H1 (cell line): ENCODE results near the gene SLC2A5. TPM values are rescaled to one million over a fixed set of nuclear protein-coding genes. Genes with fewer than 3 reads are reported as not detected.

Source experiments
- CTCF ChIA-PET: fragments of 300-600 bp; sonication (Branson Sonifier 250); formaldehyde crosslinking; loops from one replicate; lab custom pipeline; 2021; ENCODE audit not compliant: partially characterized antibody; lab: Charles Lee
- POLR2A ChIA-PET: fragments of 300-600 bp; sonication (Branson Sonifier 250); formaldehyde crosslinking; loops from one replicate; lab custom pipeline; 2021; ENCODE audit warnings: inconsistent platforms; ENCODE audit not compliant: partially characterized antibody; lab: Charles Lee
- DNase-seq, 2 experiments: peaks; one replicate each; pipeline versions ENCODE4 v3.0.0 to v3.0.0-alpha.2; 2010 to 2022; ENCODE audit warnings: low spot score in 2 of 2, low read depth in 1 of 2, mixed read lengths in 1 of 2
- FAIRE-seq: peaks from 2 replicates; lab custom pipeline; 2011; peaks lifted over from hg19 to GRCh38; lab: Jason Lieb, UNC
- H2AFZ ChIP-seq: 2 replicates; pipeline ENCODE4 v1.8.1; 2012; ENCODE audit warnings: low read length, inconsistent platforms
- H2AK5ac ChIP-seq: 2 replicates; pipeline ENCODE4 v1.6.1; 2013; ENCODE audit warnings: low read depth, low read length
- H2BK120ac ChIP-seq: replicated peaks from 2 replicates; pipeline ENCODE3; 2013; ENCODE audit warnings: low read depth, low read length, inconsistent platforms
- H2BK12ac ChIP-seq: 2 replicates; pipeline ENCODE4 v1.6.1; 2013; ENCODE audit warnings: low read depth, low read length
- H2BK15ac ChIP-seq: 2 replicates; pipeline ENCODE4 v1.6.1; 2013; ENCODE audit warnings: low read length
- H2BK20ac ChIP-seq: 2 replicates; pipeline ENCODE4 v1.6.1; 2013; ENCODE audit warnings: low read length
- H2BK5ac ChIP-seq: 2 replicates; pipeline ENCODE4 v1.6.1; 2013; ENCODE audit warnings: low read depth, low read length
- H3K14ac ChIP-seq: 2 replicates; pipeline ENCODE4 v1.6.1; 2013; ENCODE audit warnings: inconsistent platforms; ENCODE audit not compliant: insufficient read length
- H3K18ac ChIP-seq: 2 replicates; pipeline ENCODE4 v1.6.1; 2013; ENCODE audit warnings: low read length; ENCODE audit errors: extremely low read depth
- H3K23ac ChIP-seq: 2 replicates; pipeline ENCODE4 v1.6.1; 2013; ENCODE audit warnings: inconsistent platforms; ENCODE audit not compliant: insufficient read length
- H3K23me2 ChIP-seq: 2 replicates; pipeline ENCODE4 v1.6.1; 2013; ENCODE audit warnings: low read depth, low read length
- H3K27ac ChIP-seq: 2 replicates; pipeline ENCODE4 v1.6.1; 2011; ENCODE audit warnings: low read depth, low read length, inconsistent platforms
- H3K27me3 ChIP-seq, 4 experiments: replicated peaks in 1 of 4; 1 replicate in 1 of 4; 2 replicates in 3 of 4; pipeline versions ENCODE4 v1.6.1 to v1.8.1; 2011 to 2013; ENCODE audit warnings: low read length in 3 of 4, mild to moderate bottlenecking in 3 of 4, inconsistent platforms in 2 of 4, mixed read lengths in 2 of 4, moderate library complexity in 1 of 4; ENCODE audit not compliant: control insufficient read depth in 3 of 4, insufficient read depth in 3 of 4; ENCODE audit errors: extremely low read depth in 1 of 4
- H3K36me3 ChIP-seq, 4 experiments: 2 replicates each; pipeline versions ENCODE4 v1.6.1 to v1.8.1; 2011 to 2013; ENCODE audit warnings: mild to moderate bottlenecking in 4 of 4, low read length in 3 of 4, moderate library complexity in 2 of 4, control low read depth in 1 of 4, inconsistent platforms in 1 of 4; ENCODE audit not compliant: insufficient read depth in 4 of 4, control insufficient read depth in 2 of 4
- H3K4ac ChIP-seq: replicated peaks from 2 replicates; pipeline ENCODE3; 2013; ENCODE audit warnings: low read length, low read depth, mixed read lengths, inconsistent platforms; ENCODE audit not compliant: insufficient read length
- H3K4me1 ChIP-seq, 4 experiments: replicated peaks in 1 of 4; 1 replicate in 1 of 4; 2 replicates in 3 of 4; pipeline versions ENCODE4 v1.6.1 to v1.8.1; 2011 to 2013; ENCODE audit warnings: low read length in 3 of 4, inconsistent platforms in 2 of 4, mixed read lengths in 1 of 4; ENCODE audit not compliant: insufficient read depth in 4 of 4, control insufficient read depth in 3 of 4
- H3K4me2 ChIP-seq, 2 experiments: 2 replicates each; pipeline versions ENCODE4 v1.6.1 to v1.8.1; 2011 to 2013; ENCODE audit warnings: low read depth in 2 of 2, low read length in 2 of 2, control low read depth in 1 of 2, inconsistent platforms in 1 of 2, mild to moderate bottlenecking in 1 of 2; ENCODE audit not compliant: insufficient read depth in 1 of 2
- H3K4me3 ChIP-seq, 4 experiments: fragments of 200-600, 300-600 bp in 1 of 4; sonication (generic), shearing (Covaris generic), sonication (Bioruptor Twin) in 1 of 4; 2 replicates each; pipeline versions ENCODE4 v1.5.1 to v1.8.1; 2011 to 2016; ENCODE audit warnings: low read length in 4 of 4, low read depth in 3 of 4, control low read depth in 2 of 4, inconsistent platforms in 2 of 4, mild to moderate bottlenecking in 2 of 4, mixed read lengths in 1 of 4, moderate library complexity in 1 of 4; ENCODE audit not compliant: insufficient read depth in 2 of 4; ENCODE audit errors: extremely low read depth in 1 of 4
- H3K56ac ChIP-seq: replicated peaks from 2 replicates; pipeline ENCODE3; 2013; ENCODE audit warnings: low read depth, mild to moderate bottlenecking, mixed read lengths, low read length, inconsistent platforms; ENCODE audit not compliant: insufficient read length
- H3K79me1 ChIP-seq: 2 replicates; pipeline ENCODE4 v1.6.1; 2013; ENCODE audit warnings: low read depth, low read length, control low read depth
- H3K79me2 ChIP-seq, 2 experiments: 2 replicates each; pipeline versions ENCODE4 v1.6.1 to v1.8.1; 2012 to 2013; ENCODE audit warnings: low read length in 2 of 2, mild to moderate bottlenecking in 2 of 2, inconsistent platforms in 1 of 2; ENCODE audit not compliant: insufficient read depth in 2 of 2, control insufficient read depth in 1 of 2
- H3K9ac ChIP-seq, 4 experiments: replicated peaks in 1 of 4; 1 replicate in 1 of 4; 2 replicates in 3 of 4; pipeline versions ENCODE4 v1.6.1 to v1.8.1; 2011 to 2013; ENCODE audit warnings: low read depth in 3 of 4, low read length in 3 of 4, control low read depth in 2 of 4, mild to moderate bottlenecking in 2 of 4, moderate library complexity in 2 of 4, inconsistent platforms in 1 of 4; ENCODE audit errors: extremely low read depth in 1 of 4
- H3K9me3 ChIP-seq, 2 experiments: 2 replicates each; pipeline versions ENCODE4 v1.6.1 to v1.8.1; 2012 to 2013; ENCODE audit warnings: mild to moderate bottlenecking in 2 of 2, moderate library complexity in 2 of 2, control low read depth in 1 of 2, inconsistent platforms in 1 of 2, low read depth in 1 of 2, low read length in 1 of 2, mixed read lengths in 1 of 2; ENCODE audit not compliant: insufficient read depth in 2 of 2
- H4K20me1 ChIP-seq, 2 experiments: replicated peaks in 1 of 2; 2 replicates each; pipeline versions ENCODE3 to v1.8.1; 2011 to 2013; ENCODE audit warnings: inconsistent platforms in 2 of 2, low read length in 2 of 2, mild to moderate bottlenecking in 1 of 2; ENCODE audit not compliant: insufficient read depth in 2 of 2, control insufficient read depth in 1 of 2
- H4K5ac ChIP-seq: 2 replicates; pipeline ENCODE4 v1.6.1; 2013; ENCODE audit warnings: low read length, low read depth, mixed read lengths, inconsistent platforms; ENCODE audit not compliant: insufficient read length
- H4K8ac ChIP-seq: 2 replicates; pipeline ENCODE4 v1.8.0; 2013; ENCODE audit warnings: mild to moderate bottlenecking, moderate library complexity, low read length, inconsistent platforms; ENCODE audit not compliant: insufficient read depth; ENCODE audit errors: extremely low read depth
- H4K91ac ChIP-seq: replicated peaks from 2 replicates; pipeline ENCODE3; 2013; ENCODE audit warnings: low read length, mixed read lengths, inconsistent platforms; ENCODE audit not compliant: insufficient read length
- CBX5 ChIP-seq: fragments of 300-800, 300-1000 bp; sonication (generic); IDR thresholded peaks from 2 replicates; pipeline ENCODE4 v1.7.1; 2016; ENCODE audit warnings: antibody characterized with exemption, low read length, low read depth
- NRF1 ChIP-seq: IDR thresholded peaks from 2 replicates; pipeline ENCODE4 v1.6.1; 2011; ENCODE audit warnings: mild to moderate bottlenecking, low read depth, low read length, improper control_type of control experiment
- POU5F1 ChIP-seq: IDR thresholded peaks from 2 replicates; pipeline ENCODE4 v1.6.1; 2011; ENCODE audit warnings: low read depth, mild to moderate bottlenecking, low read length, moderate library complexity
- SRF ChIP-seq: IDR thresholded peaks from 2 replicates; pipeline ENCODE4 v1.6.1; 2011; ENCODE audit warnings: mild to moderate bottlenecking, low read depth, low read length, moderate library complexity
- WGBS, 2 experiments: shearing (Covaris generic) in 1 of 2; methylation state at CpG; one replicate each; pipeline versions ENCODE4 v1.1.6 to v1.1.7; 2013 to 2015; ENCODE audit warnings: low lambda C conversion rate in 2 of 2, mixed read lengths in 2 of 2, inconsistent platforms in 1 of 2, low coverage in 1 of 2, missing lambda C conversion rate in 1 of 2; ENCODE audit not compliant: insufficient replicate concordance in 2 of 2, insufficient coverage in 1 of 2, insufficient read length in 1 of 2; ENCODE audit errors: extremely low coverage in 1 of 2, missing lambda C conversion rate in 1 of 2; 5-methylcytosine and 5-hydroxymethylcytosine counted together
- polyA plus RNA-seq, 7 experiments: library from polyadenylated mRNA; depleted of rRNA in 3 of 7; stranded (reverse) in 5 of 7; unstranded in 2 of 7; fragments of >200 nt in 5 of 7; fragments of 200-250 nt in 2 of 7; gene quantifications; 1 replicate in 5 of 7; 2 replicates in 1 of 7; 4 replicates in 1 of 7; pipeline versions ENCODE4 v1.2.1 to v1.2.3, GENCODE V29; 2011 to 2013; ENCODE audit warnings: missing spikeins in 2 of 7, mixed read lengths in 2 of 7
- total RNA-seq: library from RNA; stranded (reverse); fragmentation: NEBNext Ultra II Directional; extraction: Animal tissue kit (Norgen Biotek cat#: 25700); gene quantifications from 2 replicates; pipeline ENCODE4 v1.2.1, GENCODE V29; 2021

SLC2A5 gene
- total and polyA plus RNA-seq, 2 of the 8 experiments (the other 6 are each of a cell fraction or from before 2014, with no cell fraction given), result 0.12 TPM; not detected in 1

GRCh38 chr1:9088807-9089206, 19.4 kb upstream of the SLC2A5 start:
- Histone ChIP-seq H3K4me3 (no peak overlapping the region), H3K79me1 (no peaks in the 10 kb centered on the region), H3K27me3 (no peaks in the 10 kb centered on the region), H3K4ac (no peak overlapping the region), H2AK5ac (no peak overlapping the region), H3K18ac (no peak overlapping the region), H3K36me3 (no peaks in the 10 kb centered on the region), H3K56ac (no peak overlapping the region), H3K79me2 (no peaks in the 10 kb centered on the region), H4K8ac (no peak overlapping the region), H2BK5ac (no peak overlapping the region), H3K23me2 (no peaks in the 10 kb centered on the region), H4K5ac (no peak overlapping the region), H2BK20ac (no peak overlapping the region), H3K9me3 (peaks cover 0 to 5% of the 10 kb centered on the region in 2 experiments; a peak in 1 of 4 replicates), H3K4me1 (no peaks in the 10 kb centered on the region), H3K23ac (no peak overlapping the region), H2BK120ac (no peak overlapping the region), H2AFZ (no peak overlapping the region), H3K14ac (no peak overlapping the region), H2BK12ac (no peak overlapping the region), H4K91ac (no peak overlapping the region), H4K20me1 (no peaks in the 10 kb centered on the region), H3K9ac (no peak overlapping the region), H3K4me2 (no peak overlapping the region), H2BK15ac (no peak overlapping the region), H3K27ac (no peak overlapping the region)
- CTCF ChIA-PET, result interaction anchor here (1.0 kb wide), 1 partner anchor 23 kb away, joined by 3 read pairs; no protein-coding TSS in a partner anchor
- 88% methylated on average over 4 of the region's 4 CpGs; no CpG with 5 or more reads in 1 of the 2 experiments for WGBS, 2 experiments
- DNase-seq (no peak), FAIRE-seq (no peak)
- TF ChIP-seq CBX5 (no peak), POU5F1 (no peak), SRF (no peak), NRF1 (no peak)
- POLR2A ChIA-PET, result no interaction called here
